SH-SY5Y (cell line): ENCODE data around the gene PCF11.

Source experiments
- GATA2 ChIP-seq: IDR thresholded peaks from 2 replicates; pipeline ENCODE4 v1.6.1; 2011; ENCODE audit warnings: mild to moderate bottlenecking, low read depth, low read length
- GATA3 ChIP-seq: IDR thresholded peaks from 2 replicates; pipeline ENCODE4 v1.6.1; 2011; ENCODE audit warnings: low read depth, mild to moderate bottlenecking, low read length, moderate library complexity

PCF11 gene

GRCh38 chr11:83161610-83162199 lies 4.8 kb downstream of the PCF11 start:
- TF ChIP-seq GATA2 (no peak), GATA3 (no peak)

GRCh38 chr11:83162377-83162776 lies 5.4 kb downstream of the PCF11 start:
- no peak for TF ChIP-seq GATA3
- no peak for TF ChIP-seq GATA2

- no peak for TF ChIP-seq GATA2
- TF ChIP-seq GATA3: no peak
These were observed 9.4 kb downstream of the PCF11 start for GRCh38 chr11:83166193-83166866.

GRCh38 chr11:83168756-83169155 lies 11.8 kb downstream of the PCF11 start:
- no peak for TF ChIP-seq GATA3
- TF ChIP-seq GATA2: no peak

- TF ChIP-seq GATA3 (no peak), GATA2 (no peak)
These were observed 13.9 kb downstream of the PCF11 start for GRCh38 chr11:83170865-83171264.

- TF ChIP-seq GATA2: no peak
- TF ChIP-seq GATA3: no peak
These were observed 15.6 kb downstream of the PCF11 start for GRCh38 chr11:83172551-83172950.

- no peak for TF ChIP-seq GATA2
- TF ChIP-seq GATA3: no peak
These were observed 17.1 kb downstream of the PCF11 start for GRCh38 chr11:83174008-83174407.

GRCh38 chr11:83175815-83176214 lies 18.9 kb downstream of the PCF11 start:
- TF ChIP-seq GATA2 (no peak), GATA3 (no peak)

- no peak for TF ChIP-seq GATA3
- TF ChIP-seq GATA2: no peak
These were observed 24.9 kb downstream of the PCF11 start for GRCh38 chr11:83181815-83182214.

- no peak for TF ChIP-seq GATA3
These were observed 28.8 kb downstream of the PCF11 start for GRCh38 chr11:83185767-83186166.

GRCh38 chr11:83187465-83187864 lies 30.5 kb downstream of the PCF11 start:
- TF ChIP-seq GATA3: no peak
- no peak for TF ChIP-seq GATA2

- no peak for TF ChIP-seq GATA2
- no peak for TF ChIP-seq GATA3
These were observed 34.6 kb downstream of the PCF11 start for GRCh38 chr11:83191491-83191890.

GRCh38 chr11:83191986-83192385 lies 35.1 kb downstream of the PCF11 start:
- TF ChIP-seq GATA3: no peak
- no peak for TF ChIP-seq GATA2

GRCh38 chr11:83192606-83193245 lies 35.8 kb downstream of the PCF11 start:
- TF ChIP-seq GATA3 (no peak), GATA2 (no peak)

GRCh38 chr11:83193315-83194280 lies 36.7 kb downstream of the PCF11 start, which contains the start of gene ANKRD42:
Gene ANKRD42, plus strand, starts transcription at chr11:83193712. Its CDS starts 959 bp downstream, at chr11:83194671.
- no peak for TF ChIP-seq GATA2
